HepG2 (cell line): ENCODE results near the gene GLCE. TPM values are rescaled to one million over a fixed set of nuclear protein-coding genes. Genes with fewer than 3 reads are reported as not detected.

Experiments
- ATAC-seq: fragments of 200-7000 bp; cut with Tn5 transposase; 3 replicates; pipeline ENCODE4 v1.9.1; 2020; ENCODE audit warnings: mild to moderate bottlenecking, moderate library complexity
- BruUV-seq: library from RNA; stranded (reverse); fragments of 400-500 nt; replicated peaks from 2 replicates; lab custom pipeline; 2021; lab: Mats Ljungman, UMichigan
- CTCF ChIA-PET: fragments of 300-600 bp; formaldehyde crosslinking; extraction: SDS; loops from one replicate; lab custom pipeline; 2021; ENCODE audit warnings: low total read pairs, inconsistent platforms, low intra/inter-chr PET ratio; lab: Yijun Ruan, JAX
- POLR2A ChIA-PET: fragments of 350-600 bp; sonication (Branson Sonifier 250); formaldehyde crosslinking; loops from one replicate; lab custom pipeline; 2020; ENCODE audit warnings: antibody characterized with exemption, inconsistent platforms; lab: Yijun Ruan, JAX
- DNase-seq: peaks from one replicate; pipeline ENCODE4 v3.0.0-alpha.2; 2015; ENCODE audit warnings: low spot score
- FAIRE-seq: peaks from 3 replicates; lab custom pipeline; 2011; peaks lifted over from hg19 to GRCh38; lab: Jason Lieb, UNC
- H2AFZ ChIP-seq: one replicate; pipeline ENCODE4 v1.6.1; 2011; ENCODE audit warnings: low read length, inconsistent platforms
- H3K27ac ChIP-seq: fragments of 300-600 bp; 3 replicates; pipeline ENCODE4 v1.8.0; 2011; ENCODE audit warnings: mixed run types, mild to moderate bottlenecking, mixed read lengths, low read length, inconsistent platforms; ENCODE audit not compliant: insufficient read depth; ENCODE audit errors: extremely low read length
- H3K27me3 ChIP-seq, 2 experiments: fragments of 200-600 bp in 1 of 2; 2 replicates in 1 of 2; 3 replicates in 1 of 2; pipeline versions ENCODE4 v1.6.0 to v1.8.0; 2011; ENCODE audit warnings: low read length in 2 of 2, mild to moderate bottlenecking in 2 of 2, moderate library complexity in 2 of 2, inconsistent platforms in 1 of 2; ENCODE audit not compliant: insufficient read depth in 2 of 2, control insufficient read depth in 1 of 2
- H3K36me3 ChIP-seq, 2 experiments: fragments of 200-600 bp in 1 of 2; replicated peaks in 1 of 2; 2 replicates in 1 of 2; 3 replicates in 1 of 2; pipeline versions ENCODE4 v1.5.1 to v1.8.0; 2011; ENCODE audit warnings: low read length in 2 of 2, inconsistent platforms in 1 of 2; ENCODE audit not compliant: insufficient read depth in 2 of 2, control insufficient read depth in 1 of 2
- H3K4me1 ChIP-seq: 2 replicates; pipeline ENCODE4 v1.5.1; 2012; ENCODE audit warnings: low read length, inconsistent platforms; ENCODE audit not compliant: insufficient read depth
- H3K4me2 ChIP-seq: 2 replicates; pipeline ENCODE4 v1.6.0; 2011; ENCODE audit warnings: low read depth, low read length, inconsistent platforms
- H3K4me3 ChIP-seq, 3 experiments: fragments of 200-600 bp in 1 of 3; sonication (generic), shearing (Covaris generic) in 1 of 3; replicated peaks in 1 of 3; 2 replicates each; pipeline ENCODE4 v1.5.1; 2011 to 2016; ENCODE audit warnings: low read length in 3 of 3, inconsistent platforms in 2 of 3, low read depth in 2 of 3, mild to moderate bottlenecking in 2 of 3, control low read depth in 1 of 3, mixed read lengths in 1 of 3; ENCODE audit not compliant: insufficient read depth in 1 of 3
- H3K79me2 ChIP-seq: one replicate; pipeline ENCODE4 v1.6.1; 2011; ENCODE audit warnings: low read length, inconsistent platforms; ENCODE audit not compliant: insufficient read depth
- H3K9ac ChIP-seq: 2 replicates; pipeline ENCODE4 v1.6.0; 2011; ENCODE audit warnings: mild to moderate bottlenecking, low read depth, low read length, inconsistent platforms; ENCODE audit not compliant: insufficient read depth
- H3K9me3 ChIP-seq: 2 replicates; pipeline ENCODE4 v1.5.1; 2012; ENCODE audit warnings: mild to moderate bottlenecking, low read length
- H4K20me1 ChIP-seq: 2 replicates; pipeline ENCODE4 v1.6.0; 2011; ENCODE audit warnings: inconsistent platforms, mild to moderate bottlenecking, low read length, moderate library complexity; ENCODE audit not compliant: insufficient read depth
- FOXA3 ChIP-seq: IDR thresholded peaks from 2 replicates; pipeline ENCODE4 v1.6.1; 2016; ENCODE audit warnings: missing genetic modification reagents, missing compliant biosample characterization
- PCBP2 ChIP-seq: fragments of 200-400 bp; formaldehyde crosslinking; optimal IDR thresholded peaks from 2 replicates; pipeline ENCODE3; 2018; ENCODE audit warnings: low read length, low read depth; ENCODE audit not compliant: poor library complexity, severe bottlenecking
- ZNF256 ChIP-seq: sonication (generic); formaldehyde crosslinking; conservative IDR thresholded peaks from 2 replicates; pipeline ENCODE4 v1.4.0; 2020; ENCODE audit warnings: missing genetic modification reagents
- WGBS: methylation state at CpG from one replicate; pipeline ENCODE4 v1.1.6; 2017; ENCODE audit warnings: low lambda C conversion rate; 5-methylcytosine and 5-hydroxymethylcytosine counted together
- in situ Hi-C: cut with HindIII; loops from 2 replicates; pipeline ENCODE4 v1.10.0; 2017; ENCODE audit warnings: low pct_unique_long_range_greater_than_20kb; ENCODE audit not compliant: extremely low pct_ligation_motif_present
- intact Hi-C: fragments of 100-400 bp; cut with micrococcal nuclease; formaldehyde crosslinking; loops from one replicate; pipeline ENCODE4 v1.10.0; 2022; ENCODE audit not compliant: unreplicated experiment
- polyA plus RNA-seq, 8 experiments: library from polyadenylated mRNA; depleted of rRNA in 3 of 8; stranded (reverse) in 7 of 8; unstranded in 1 of 8; fragments of >200 nt; fragmentation: Illumina TruSeq in 4 of 8; extraction: Trizol in 4 of 8; gene quantifications; 2 replicates each; pipeline versions ENCODE4 v1.2.1 to v1.2.3, GENCODE V29; 2011 to 2016; ENCODE audit warnings: low read depth in 4 of 8, missing spikeins in 1 of 8, mixed read lengths in 1 of 8; ENCODE audit not compliant: insufficient read depth in 1 of 8
- total RNA-seq, 5 experiments: library from RNA; depleted of rRNA; stranded (reverse); fragments of >200 nt; fragmentation: Illumina TruSeq; extraction: Trizol; gene quantifications; 2 replicates each; pipeline ENCODE4 v1.2.3, GENCODE V29; 2016; ENCODE audit warnings: low read depth in 1 of 5
- TF ChIP-seq, protein P1 (sequence below): sonication (generic); formaldehyde crosslinking; IDR thresholded peaks from 2 replicates; pipeline ENCODE4 v1.5.0; 2020; ENCODE audit warnings: mild to moderate bottlenecking, missing genetic modification reagents, borderline replicate concordance
- TF ChIP-seq, protein P2 (sequence below): sonication (generic); formaldehyde crosslinking; IDR thresholded peaks from 2 replicates; pipeline ENCODE4 v1.8.1; 2022; ENCODE audit warnings: mild to moderate bottlenecking, missing genetic modification reagents
- TF ChIP-seq, protein P3 (sequence below): sonication (generic); formaldehyde crosslinking; IDR thresholded peaks from 2 replicates; pipeline ENCODE4 v1.8.1; 2022; ENCODE audit warnings: low read depth, mild to moderate bottlenecking, missing genetic modification reagents
- TF ChIP-seq, protein P4 (sequence below), 2 experiments: fragments of 450-650 bp in 1 of 2; sonication (generic) in 1 of 2; formaldehyde crosslinking; IDR thresholded peaks; 2 replicates each; pipeline versions ENCODE4 v1.5.0 to v1.8.0; 2020 to 2022; ENCODE audit warnings: mild to moderate bottlenecking in 1 of 2, missing genetic modification reagents in 1 of 2

Gene GLCE
- total and polyA plus RNA-seq, 2 of the 13 experiments (the other 11 are each of a cell fraction or from before 2014, with no cell fraction given) = 12.9 to 23.4 TPM

DNA sequence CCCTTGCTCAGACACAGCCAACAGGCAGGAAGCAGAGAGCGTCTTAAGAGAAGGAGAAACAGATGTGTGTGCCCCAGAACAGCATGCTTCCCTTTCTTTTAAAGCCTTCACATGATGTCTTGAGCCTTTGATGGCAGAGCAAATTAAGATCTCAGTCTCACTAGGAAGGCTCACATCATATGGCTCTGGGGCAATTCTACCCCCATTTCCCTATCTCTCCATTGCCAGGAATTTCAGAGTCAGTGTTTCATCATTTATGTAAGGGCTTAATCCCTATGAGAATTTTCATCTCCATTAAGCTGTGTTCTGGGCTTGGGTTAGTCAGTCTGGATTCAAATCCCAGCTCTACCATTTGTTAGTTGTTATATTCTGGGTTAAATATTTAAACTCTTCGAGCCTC, 41.4 kb upstream of the GLCE start (continued):
- TF ChIP-seq, protein P1, sequence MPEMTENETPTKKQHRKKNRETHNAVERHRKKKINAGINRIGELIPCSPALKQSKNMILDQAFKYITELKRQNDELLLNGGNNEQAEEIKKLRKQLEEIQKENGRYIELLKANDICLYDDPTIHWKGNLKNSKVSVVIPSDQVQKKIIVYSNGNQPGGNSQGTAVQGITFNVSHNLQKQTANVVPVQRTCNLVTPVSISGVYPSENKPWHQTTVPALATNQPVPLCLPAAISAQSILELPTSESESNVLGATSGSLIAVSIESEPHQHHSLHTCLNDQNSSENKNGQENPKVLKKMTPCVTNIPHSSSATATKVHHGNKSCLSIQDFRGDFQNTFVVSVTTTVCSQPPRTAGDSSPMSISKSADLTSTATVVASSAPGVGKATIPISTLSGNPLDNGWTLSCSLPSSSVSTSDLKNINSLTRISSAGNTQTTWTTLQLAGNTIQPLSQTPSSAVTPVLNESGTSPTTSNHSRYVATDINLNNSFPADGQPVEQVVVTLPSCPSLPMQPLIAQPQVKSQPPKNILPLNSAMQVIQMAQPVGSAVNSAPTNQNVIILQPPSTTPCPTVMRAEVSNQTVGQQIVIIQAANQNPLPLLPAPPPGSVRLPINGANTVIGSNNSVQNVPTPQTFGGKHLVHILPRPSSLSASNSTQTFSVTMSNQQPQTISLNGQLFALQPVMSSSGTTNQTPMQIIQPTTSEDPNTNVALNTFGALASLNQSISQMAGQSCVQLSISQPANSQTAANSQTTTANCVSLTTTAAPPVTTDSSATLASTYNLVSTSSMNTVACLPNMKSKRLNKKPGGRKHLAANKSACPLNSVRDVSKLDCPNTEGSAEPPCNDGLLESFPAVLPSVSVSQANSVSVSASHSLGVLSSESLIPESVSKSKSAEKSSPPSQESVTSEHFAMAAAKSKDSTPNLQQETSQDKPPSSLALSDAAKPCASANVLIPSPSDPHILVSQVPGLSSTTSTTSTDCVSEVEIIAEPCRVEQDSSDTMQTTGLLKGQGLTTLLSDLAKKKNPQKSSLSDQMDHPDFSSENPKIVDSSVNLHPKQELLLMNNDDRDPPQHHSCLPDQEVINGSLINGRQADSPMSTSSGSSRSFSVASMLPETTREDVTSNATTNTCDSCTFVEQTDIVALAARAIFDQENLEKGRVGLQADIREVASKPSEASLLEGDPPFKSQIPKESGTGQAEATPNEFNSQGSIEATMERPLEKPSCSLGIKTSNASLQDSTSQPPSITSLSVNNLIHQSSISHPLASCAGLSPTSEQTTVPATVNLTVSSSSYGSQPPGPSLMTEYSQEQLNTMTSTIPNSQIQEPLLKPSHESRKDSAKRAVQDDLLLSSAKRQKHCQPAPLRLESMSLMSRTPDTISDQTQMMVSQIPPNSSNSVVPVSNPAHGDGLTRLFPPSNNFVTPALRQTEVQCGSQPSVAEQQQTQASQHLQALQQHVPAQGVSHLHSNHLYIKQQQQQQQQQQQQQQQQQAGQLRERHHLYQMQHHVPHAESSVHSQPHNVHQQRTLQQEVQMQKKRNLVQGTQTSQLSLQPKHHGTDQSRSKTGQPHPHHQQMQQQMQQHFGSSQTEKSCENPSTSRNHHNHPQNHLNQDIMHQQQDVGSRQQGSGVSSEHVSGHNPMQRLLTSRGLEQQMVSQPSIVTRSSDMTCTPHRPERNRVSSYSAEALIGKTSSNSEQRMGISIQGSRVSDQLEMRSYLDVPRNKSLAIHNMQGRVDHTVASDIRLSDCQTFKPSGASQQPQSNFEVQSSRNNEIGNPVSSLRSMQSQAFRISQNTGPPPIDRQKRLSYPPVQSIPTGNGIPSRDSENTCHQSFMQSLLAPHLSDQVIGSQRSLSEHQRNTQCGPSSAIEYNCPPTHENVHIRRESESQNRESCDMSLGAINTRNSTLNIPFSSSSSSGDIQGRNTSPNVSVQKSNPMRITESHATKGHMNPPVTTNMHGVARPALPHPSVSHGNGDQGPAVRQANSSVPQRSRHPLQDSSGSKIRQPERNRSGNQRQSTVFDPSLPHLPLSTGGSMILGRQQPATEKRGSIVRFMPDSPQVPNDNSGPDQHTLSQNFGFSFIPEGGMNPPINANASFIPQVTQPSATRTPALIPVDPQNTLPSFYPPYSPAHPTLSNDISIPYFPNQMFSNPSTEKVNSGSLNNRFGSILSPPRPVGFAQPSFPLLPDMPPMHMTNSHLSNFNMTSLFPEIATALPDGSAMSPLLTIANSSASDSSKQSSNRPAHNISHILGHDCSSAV (CRISPR knock-in tag) = no peak

DNA sequence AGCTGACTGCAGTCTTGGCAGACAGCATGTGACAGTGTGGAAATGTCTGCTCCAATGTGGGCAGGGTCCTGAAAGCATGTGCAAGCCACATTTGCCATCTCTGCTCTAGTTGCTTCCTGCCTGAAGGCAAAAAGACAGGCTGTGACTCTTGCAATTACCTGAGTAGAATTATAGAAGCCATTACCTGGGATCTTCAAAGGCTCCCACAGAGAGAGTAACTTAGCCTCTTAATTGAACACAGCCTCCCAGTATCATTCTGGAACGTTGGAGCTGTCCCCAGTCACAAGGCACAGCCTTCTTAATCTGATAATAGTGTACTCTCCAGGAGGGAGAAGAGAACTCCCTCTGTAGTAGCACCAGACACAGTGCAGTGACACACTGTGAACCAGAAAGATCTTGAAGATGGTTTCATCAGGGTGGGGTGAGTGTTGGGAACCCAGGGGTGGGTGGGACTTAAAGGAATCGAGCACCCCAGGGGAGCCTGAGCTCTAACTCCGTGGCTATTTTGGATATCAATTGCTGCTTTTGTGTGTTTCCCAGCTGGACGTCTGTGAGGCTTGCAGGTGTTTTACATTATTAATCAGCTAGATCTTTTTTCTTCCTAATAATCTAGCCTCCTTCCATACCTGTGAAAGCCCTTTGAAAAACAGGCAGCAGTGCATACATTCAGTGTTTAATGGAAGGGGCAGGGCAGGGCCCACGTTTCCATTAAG, 40.6 kb upstream of the GLCE start:
- in situ Hi-C loops = no loop called here
- ChIA-PET POLR2A (no interaction called here), CTCF (no interaction called here)
- Histone ChIP-seq H3K36me3 (no peaks in the 10 kb centered on the region), H4K20me1 (no peaks in the 10 kb centered on the region), H3K27me3 (peaks cover 3 to 46% of the 10 kb centered on the region in 2 experiments; a peak in 3 of 5 replicates), H3K9me3 (no peaks in the 10 kb centered on the region), H3K4me1 (no peaks in the 10 kb centered on the region), H3K27ac (no peak overlapping the region), H3K4me2 (no peak overlapping the region), H2AFZ (no peak overlapping the region), H3K9ac (no peak overlapping the region), H3K4me3 (no peak overlapping the region), H3K79me2 (no peaks in the 10 kb centered on the region)
- DNase-seq = no peak
- FAIRE-seq = no peak
- no TSS peak for BruUV-seq
- 0% methylated on average over 3 of the region's 5 CpGs for WGBS
- intact Hi-C loops = no loop called here
- ATAC-seq = no peak
- TF ChIP-seq, protein P2, sequence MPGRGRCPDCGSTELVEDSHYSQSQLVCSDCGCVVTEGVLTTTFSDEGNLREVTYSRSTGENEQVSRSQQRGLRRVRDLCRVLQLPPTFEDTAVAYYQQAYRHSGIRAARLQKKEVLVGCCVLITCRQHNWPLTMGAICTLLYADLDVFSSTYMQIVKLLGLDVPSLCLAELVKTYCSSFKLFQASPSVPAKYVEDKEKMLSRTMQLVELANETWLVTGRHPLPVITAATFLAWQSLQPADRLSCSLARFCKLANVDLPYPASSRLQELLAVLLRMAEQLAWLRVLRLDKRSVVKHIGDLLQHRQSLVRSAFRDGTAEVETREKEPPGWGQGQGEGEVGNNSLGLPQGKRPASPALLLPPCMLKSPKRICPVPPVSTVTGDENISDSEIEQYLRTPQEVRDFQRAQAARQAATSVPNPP (CRISPR knock-in tag) = no peak
- TF ChIP-seq, protein P3, sequence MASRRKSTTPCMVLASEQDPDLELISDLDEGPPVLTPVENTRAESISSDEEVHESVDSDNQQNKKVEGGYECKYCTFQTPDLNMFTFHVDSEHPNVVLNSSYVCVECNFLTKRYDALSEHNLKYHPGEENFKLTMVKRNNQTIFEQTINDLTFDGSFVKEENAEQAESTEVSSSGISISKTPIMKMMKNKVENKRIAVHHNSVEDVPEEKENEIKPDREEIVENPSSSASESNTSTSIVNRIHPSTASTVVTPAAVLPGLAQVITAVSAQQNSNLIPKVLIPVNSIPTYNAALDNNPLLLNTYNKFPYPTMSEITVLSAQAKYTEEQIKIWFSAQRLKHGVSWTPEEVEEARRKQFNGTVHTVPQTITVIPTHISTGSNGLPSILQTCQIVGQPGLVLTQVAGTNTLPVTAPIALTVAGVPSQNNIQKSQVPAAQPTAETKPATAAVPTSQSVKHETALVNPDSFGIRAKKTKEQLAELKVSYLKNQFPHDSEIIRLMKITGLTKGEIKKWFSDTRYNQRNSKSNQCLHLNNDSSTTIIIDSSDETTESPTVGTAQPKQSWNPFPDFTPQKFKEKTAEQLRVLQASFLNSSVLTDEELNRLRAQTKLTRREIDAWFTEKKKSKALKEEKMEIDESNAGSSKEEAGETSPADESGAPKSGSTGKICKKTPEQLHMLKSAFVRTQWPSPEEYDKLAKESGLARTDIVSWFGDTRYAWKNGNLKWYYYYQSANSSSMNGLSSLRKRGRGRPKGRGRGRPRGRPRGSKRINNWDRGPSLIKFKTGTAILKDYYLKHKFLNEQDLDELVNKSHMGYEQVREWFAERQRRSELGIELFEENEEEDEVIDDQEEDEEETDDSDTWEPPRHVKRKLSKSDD (CRISPR knock-in tag) = no peak
- TF ChIP-seq FOXA3 = no peak
- TF ChIP-seq, protein P4, sequence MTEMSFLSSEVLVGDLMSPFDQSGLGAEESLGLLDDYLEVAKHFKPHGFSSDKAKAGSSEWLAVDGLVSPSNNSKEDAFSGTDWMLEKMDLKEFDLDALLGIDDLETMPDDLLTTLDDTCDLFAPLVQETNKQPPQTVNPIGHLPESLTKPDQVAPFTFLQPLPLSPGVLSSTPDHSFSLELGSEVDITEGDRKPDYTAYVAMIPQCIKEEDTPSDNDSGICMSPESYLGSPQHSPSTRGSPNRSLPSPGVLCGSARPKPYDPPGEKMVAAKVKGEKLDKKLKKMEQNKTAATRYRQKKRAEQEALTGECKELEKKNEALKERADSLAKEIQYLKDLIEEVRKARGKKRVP (CRISPR knock-in tag; IDR thresholded peaks at IDR 0.05) = no peak
- TF ChIP-seq PCBP2 = no peak
- no peak for TF ChIP-seq ZNF256 (CRISPR knock-in tag)
